ENCODE measurements around the gene RTN4RL1. TPM values are rescaled to one million over a fixed set of nuclear protein-coding genes. Genes with fewer than 3 reads are reported as not detected.

Gene RTN4RL1, protein sequence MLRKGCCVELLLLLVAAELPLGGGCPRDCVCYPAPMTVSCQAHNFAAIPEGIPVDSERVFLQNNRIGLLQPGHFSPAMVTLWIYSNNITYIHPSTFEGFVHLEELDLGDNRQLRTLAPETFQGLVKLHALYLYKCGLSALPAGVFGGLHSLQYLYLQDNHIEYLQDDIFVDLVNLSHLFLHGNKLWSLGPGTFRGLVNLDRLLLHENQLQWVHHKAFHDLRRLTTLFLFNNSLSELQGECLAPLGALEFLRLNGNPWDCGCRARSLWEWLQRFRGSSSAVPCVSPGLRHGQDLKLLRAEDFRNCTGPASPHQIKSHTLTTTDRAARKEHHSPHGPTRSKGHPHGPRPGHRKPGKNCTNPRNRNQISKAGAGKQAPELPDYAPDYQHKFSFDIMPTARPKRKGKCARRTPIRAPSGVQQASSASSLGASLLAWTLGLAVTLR
- total RNA-seq: 0.20 and 2.6 TPM in 2 replicates

GRCh38 chr17:2025220-2025621 lies at the start of gene RTN4RL1:
RTN4RL1 (minus strand) TSS chr17:2025334; CDS start chr17:2024865, 469 bp downstream.

DNA sequence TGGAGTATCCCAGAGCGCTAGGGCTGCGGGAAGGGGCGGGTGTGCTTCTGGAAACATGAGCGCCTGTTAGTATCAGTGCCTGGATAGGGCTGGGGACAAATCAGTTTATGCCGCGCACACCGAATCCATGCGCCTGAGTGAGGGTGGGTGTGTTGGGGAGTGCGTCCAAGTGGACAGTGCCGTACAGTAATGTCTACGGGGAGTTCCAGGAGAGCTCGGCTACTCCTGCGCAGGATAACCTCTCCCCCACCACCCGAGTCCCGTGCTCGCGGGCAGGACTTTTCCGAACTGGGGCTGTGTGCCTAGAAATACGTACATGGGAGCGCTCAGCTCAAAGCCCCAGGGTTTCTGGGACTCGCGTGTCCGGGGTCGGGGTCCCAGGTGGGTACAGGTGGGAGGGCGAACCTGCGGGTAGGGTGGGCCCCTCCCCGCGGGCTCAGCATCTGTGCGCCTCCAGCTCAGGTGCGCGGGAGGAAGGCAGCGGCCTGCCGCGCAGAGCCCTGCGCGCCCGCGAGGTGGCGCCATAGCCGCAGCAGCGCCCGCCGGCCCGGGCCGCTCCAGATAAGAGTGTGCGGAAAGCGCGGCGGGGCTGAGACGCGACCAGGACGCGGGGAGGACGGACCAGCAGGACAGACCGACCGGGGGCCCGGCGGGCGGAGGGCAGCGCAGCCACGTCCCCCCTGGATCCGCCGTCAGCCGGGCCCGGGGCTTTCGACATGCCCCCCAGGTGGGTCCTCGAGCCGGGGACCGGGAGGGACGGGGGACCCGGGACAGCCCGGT lies 29.6 kb upstream of the RTN4RL1 start, which contains the start of gene HIC1:
TSS of gene HIC1 (plus strand) at position 592 of the 780 bp plus-strand sequence. CDS start 1,588 bp downstream, outside the sequence.

GRCh38 chr17:2041561-2042389 lies 16.6 kb upstream of the RTN4RL1 start, which contains the start of gene OVCA2:
OVCA2 (plus strand) TSS chr17:2042022; CDS start chr17:2042048, 26 bp downstream.

GRCh38 chr17:2029911-2030778 lies 5.0 kb upstream of the RTN4RL1 start, which contains the start of gene DPH1:
DPH1 (plus strand) TSS chr17:2030153; CDS start chr17:2030170, 17 bp downstream.

Small RNA genes within 50 kb of the gene (small RNA-seq; reads per million reads assigned to genes)
- not detected for gene AC090617.9
- 9.2 reads per million, percentile 95 among the genes with 10 or more reads in this experiment for gene MIR132
- 3.8 reads per million, percentile 90 among the genes with 10 or more reads in this experiment for gene MIR212
- gene OVCA2: not detected

Other genes starting within 250 kb of the RTN4RL1 start
- 9.2 and 13.1 TPM in 2 replicates for gene SMYD4, start 195.4 kb downstream of the RTN4RL1 start, total RNA-seq
- 19.0 and 20.6 TPM in 2 replicates for gene RPA1, start 195.3 kb downstream of the RTN4RL1 start, total RNA-seq
- gene DPH1, start 4.8 kb upstream of the RTN4RL1 start, total RNA-seq: 31.9 and 37.5 TPM in 2 replicates
- gene OVCA2, start 16.7 kb upstream of the RTN4RL1 start, total RNA-seq: 55.5 and 57.3 TPM in 2 replicates
- 33.8 and 45.6 TPM in 2 replicates for gene HIC1, start 29.8 kb upstream of the RTN4RL1 start, total RNA-seq

Data from subcutaneous preadipocyte (primary cell).